ENCODE measurements around the gene RPS6KA3. TPM values are rescaled to one million over a fixed set of nuclear protein-coding genes. Genes with fewer than 3 reads are reported as not detected.
A peak's percentile ranks its signal among the peaks of the same experiment; 100 is the strongest.

The RPS6KA3 gene
- total and polyA plus RNA-seq, 9 of the 15 experiments (the other 6 are each of a cell fraction or from before 2014, with no cell fraction given) = 10.9 to 61.9 (median 37.4) TPM

DNA sequence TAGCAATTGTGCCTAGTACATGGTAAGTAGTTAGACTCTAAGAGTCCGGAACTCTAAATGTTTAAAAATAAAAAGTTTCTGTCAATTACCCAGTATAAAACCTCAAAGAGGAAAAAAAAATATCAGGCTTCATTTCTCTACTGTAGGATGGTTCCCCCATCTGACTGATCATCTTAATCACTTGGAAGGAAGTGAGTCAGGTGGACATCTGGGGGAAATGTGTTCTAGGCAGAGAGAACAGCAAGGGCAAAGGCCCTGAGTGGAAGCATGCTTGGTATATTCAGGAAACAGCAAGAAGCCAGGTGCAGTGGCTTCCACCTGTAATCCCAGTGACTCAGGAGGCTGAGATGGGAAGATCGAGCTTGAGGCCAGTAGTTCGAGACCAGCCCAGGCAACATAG is 122.2 kb downstream of the RPS6KA3 start:
- Histone ChIP-seq H3K4me1 (replicated peaks in 1 of 2; ENCODE audit: control insufficient read depth in 2 of 2, insufficient read depth in 2 of 2, low read length in 2 of 2) (peaks cover 4 to 15% of the 10 kb centered on the region in 2 experiments; a peak in 4 of 5 replicates), H3K9ac (ENCODE audit: insufficient read depth in 1 of 2, low read depth in 2 of 2, low read length in 2 of 2) (no peak overlapping the region), H3K79me2 (ENCODE audit: control insufficient read depth, insufficient read depth, low read length) (peaks cover 30% of the 10 kb centered on the region), H3K4me2 (ENCODE audit: insufficient read depth, low read length) (no peak overlapping the region), H2AFZ (ENCODE audit: low read depth, low read length) (no peak overlapping the region), H3K27me3 (ENCODE audit: control insufficient read depth in 2 of 2, insufficient read depth in 2 of 2, low read length in 2 of 2) (no peaks in the 10 kb centered on the region), H3K4me3 (no peak overlapping the region), H4K20me1 (replicated peaks; ENCODE audit: control insufficient read depth, insufficient read depth, low read length) (peaks cover 7% of the 10 kb centered on the region; the same call in 1 of the 2 replicates), H3K27ac (ENCODE audit: extremely low read depth, low read depth, low read length) (no peak overlapping the region), H3K36me3 (ENCODE audit: control insufficient read depth, insufficient read depth, low read length) (peaks cover 10% of the 10 kb centered on the region; the same call in 2 of the 3 replicates), H3K9me3 (replicated peaks; ENCODE audit: control insufficient read depth, insufficient read depth, low read depth, low read length) (no peaks in the 10 kb centered on the region), H3K9me1 (ENCODE audit: control insufficient read depth, insufficient read depth, low read length) (no peaks in the 10 kb centered on the region)
- ATAC-seq = no peak
- no CpG with 5 or more reads among the region's 3 CpGs for WGBS (ENCODE audit: insufficient coverage, low coverage, missing lambda C conversion rate)
- intact Hi-C loops (cut with micrococcal nuclease) (loop anchor here (10.0 kb wide), 1 partner anchor 290 kb away; no protein-coding TSS in a partner anchor), in situ Hi-C loops (cut with MboI) (no loop called here)
- FAIRE-seq = no peak
- ChIA-PET CTCF (ENCODE audit: low intra/inter-chr PET ratio) (no interaction called here), POLR2A (no interaction called here)
- TF ChIP-seq ZNF431 (CRISPR knock-in tag; IDR thresholded peaks at IDR 0.05) (no peak), FOSL1 (tag; conservative IDR thresholded peaks at IDR 0.05) (0 out of 2 replicates have a peak, but pooled peaks have one; percentile 19), ZNF217 (CRISPR knock-in tag; IDR thresholded peaks at IDR 0.05) (no peak), MTA2 (IDR thresholded peaks at IDR 0.05; ENCODE audit: low read depth) (no peak)
- TF ChIP-seq, protein P1, sequence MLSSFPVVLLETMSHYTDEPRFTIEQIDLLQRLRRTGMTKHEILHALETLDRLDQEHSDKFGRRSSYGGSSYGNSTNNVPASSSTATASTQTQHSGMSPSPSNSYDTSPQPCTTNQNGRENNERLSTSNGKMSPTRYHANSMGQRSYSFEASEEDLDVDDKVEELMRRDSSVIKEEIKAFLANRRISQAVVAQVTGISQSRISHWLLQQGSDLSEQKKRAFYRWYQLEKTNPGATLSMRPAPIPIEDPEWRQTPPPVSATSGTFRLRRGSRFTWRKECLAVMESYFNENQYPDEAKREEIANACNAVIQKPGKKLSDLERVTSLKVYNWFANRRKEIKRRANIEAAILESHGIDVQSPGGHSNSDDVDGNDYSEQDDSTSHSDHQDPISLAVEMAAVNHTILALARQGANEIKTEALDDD (IDR thresholded peaks at IDR 0.05) = no peak
- TF ChIP-seq, protein P2, sequence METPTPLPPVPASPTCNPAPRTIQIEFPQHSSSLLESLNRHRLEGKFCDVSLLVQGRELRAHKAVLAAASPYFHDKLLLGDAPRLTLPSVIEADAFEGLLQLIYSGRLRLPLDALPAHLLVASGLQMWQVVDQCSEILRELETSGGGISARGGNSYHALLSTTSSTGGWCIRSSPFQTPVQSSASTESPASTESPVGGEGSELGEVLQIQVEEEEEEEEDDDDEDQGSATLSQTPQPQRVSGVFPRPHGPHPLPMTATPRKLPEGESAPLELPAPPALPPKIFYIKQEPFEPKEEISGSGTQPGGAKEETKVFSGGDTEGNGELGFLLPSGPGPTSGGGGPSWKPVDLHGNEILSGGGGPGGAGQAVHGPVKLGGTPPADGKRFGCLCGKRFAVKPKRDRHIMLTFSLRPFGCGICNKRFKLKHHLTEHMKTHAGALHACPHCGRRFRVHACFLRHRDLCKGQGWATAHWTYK (CRISPR knock-in tag; IDR thresholded peaks at IDR 0.05) = no peak
- DNase-seq (ENCODE audit: extremely low read depth in 1 of 4, low spot score in 3 of 4) = no peak
- BruUV-seq (replicated peaks) = no TSS peak
